ENCODE data around the gene CCDC73. TPM values are rescaled to one million over a fixed set of nuclear protein-coding genes. Genes with fewer than 3 reads are reported as not detected.

CCDC73 gene
- total RNA-seq, 1 donor from 2014 or later = not detected

DNA sequence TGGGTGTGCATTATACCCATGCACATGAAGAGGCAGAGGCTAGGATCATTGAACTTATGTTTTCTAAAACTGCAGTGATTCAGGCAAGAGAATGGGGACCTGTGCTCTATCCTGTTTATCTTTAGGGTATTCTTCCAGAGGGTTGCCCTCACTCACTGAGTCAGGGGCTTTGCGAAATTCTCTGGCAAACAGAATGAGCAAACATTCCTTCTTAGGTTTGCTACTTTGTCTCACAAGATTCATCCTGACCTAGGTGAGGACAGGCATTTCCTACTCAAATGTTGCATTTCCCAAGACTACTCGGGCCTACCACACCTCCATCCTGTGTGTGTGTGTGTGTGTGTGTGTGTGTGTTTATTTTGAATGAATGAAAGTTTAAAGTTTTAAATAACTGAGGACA lies 213.5 kb downstream of the CCDC73 start:
- Histone ChIP-seq H3K27ac (replicated peaks) (no peak overlapping the region), H3K9me3 (replicated peaks) (no peaks in the 10 kb centered on the region), H3K4me3 (no peak overlapping the region), H3K27me3 (ENCODE audit: low read depth) (peaks cover 14% of the 10 kb centered on the region), H3K36me3 (no peaks in the 10 kb centered on the region), H3K4me1 (peaks cover 26% of the 10 kb centered on the region)
- no peak for DNase-seq
- intact Hi-C loops (cut with micrococcal nuclease) = loop anchor here (10.0 kb wide), 1 partner anchor 314 kb away; the partner anchor contains the start of gene QSER1
- TF ChIP-seq, protein P1, sequence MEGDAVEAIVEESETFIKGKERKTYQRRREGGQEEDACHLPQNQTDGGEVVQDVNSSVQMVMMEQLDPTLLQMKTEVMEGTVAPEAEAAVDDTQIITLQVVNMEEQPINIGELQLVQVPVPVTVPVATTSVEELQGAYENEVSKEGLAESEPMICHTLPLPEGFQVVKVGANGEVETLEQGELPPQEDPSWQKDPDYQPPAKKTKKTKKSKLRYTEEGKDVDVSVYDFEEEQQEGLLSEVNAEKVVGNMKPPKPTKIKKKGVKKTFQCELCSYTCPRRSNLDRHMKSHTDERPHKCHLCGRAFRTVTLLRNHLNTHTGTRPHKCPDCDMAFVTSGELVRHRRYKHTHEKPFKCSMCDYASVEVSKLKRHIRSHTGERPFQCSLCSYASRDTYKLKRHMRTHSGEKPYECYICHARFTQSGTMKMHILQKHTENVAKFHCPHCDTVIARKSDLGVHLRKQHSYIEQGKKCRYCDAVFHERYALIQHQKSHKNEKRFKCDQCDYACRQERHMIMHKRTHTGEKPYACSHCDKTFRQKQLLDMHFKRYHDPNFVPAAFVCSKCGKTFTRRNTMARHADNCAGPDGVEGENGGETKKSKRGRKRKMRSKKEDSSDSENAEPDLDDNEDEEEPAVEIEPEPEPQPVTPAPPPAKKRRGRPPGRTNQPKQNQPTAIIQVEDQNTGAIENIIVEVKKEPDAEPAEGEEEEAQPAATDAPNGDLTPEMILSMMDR (IDR thresholded peaks at IDR 0.05; ENCODE audit: borderline replicate concordance) = no peak

DNA sequence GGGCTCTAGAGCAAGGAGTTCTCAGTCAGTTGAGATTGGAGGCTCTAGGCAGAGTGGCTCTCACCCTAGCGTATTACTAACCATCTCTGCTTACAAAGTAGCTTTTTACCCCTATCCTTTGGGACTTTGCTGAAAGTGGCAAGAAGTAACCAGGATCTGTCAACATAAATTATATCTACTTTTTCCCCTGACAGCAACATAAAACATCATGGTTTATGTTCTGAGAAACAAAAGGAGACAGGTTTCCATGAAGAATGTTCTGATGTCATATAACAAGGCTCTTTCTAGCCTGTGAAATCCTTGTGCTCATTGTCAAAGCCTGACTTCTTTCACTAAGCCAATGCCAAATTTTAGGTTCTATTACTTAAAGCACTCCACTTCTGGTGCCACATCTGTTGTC lies 218.0 kb downstream of the CCDC73 start:
- Histone ChIP-seq H3K4me3 (no peak overlapping the region), H3K4me1 (no peaks in the 10 kb centered on the region), H3K36me3 (no peaks in the 10 kb centered on the region), H3K27me3 (ENCODE audit: low read depth) (peaks cover 21% of the 10 kb centered on the region), H3K27ac (replicated peaks) (no peak overlapping the region), H3K9me3 (replicated peaks) (no peaks in the 10 kb centered on the region)
- DNase-seq = no peak
- TF ChIP-seq, protein P1 (IDR thresholded peaks at IDR 0.05; ENCODE audit: borderline replicate concordance) = no peak
- intact Hi-C loops (cut with micrococcal nuclease) = no loop called here

DNA sequence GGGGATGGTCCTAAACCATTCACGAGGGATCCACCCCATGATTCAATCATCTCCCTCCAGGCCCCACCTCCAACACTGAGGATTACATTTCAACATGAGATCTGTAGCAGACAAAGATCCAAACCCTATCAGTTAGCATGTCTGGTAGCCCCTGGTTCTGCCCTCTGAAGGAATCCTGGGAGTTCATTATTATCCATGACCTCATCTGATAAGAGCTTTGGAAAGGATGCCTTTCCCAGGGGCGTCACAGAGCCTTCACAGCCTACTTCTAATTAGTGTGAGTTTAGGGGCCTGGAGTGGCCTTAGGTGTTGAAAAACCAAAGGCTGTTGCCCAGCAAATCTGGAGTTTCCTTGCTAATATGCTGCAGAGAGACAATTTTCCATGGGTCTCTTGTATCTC lies 219.4 kb downstream of the CCDC73 start:
- DNase-seq = no peak
- Histone ChIP-seq H3K36me3 (no peaks in the 10 kb centered on the region), H3K9me3 (replicated peaks) (no peaks in the 10 kb centered on the region), H3K27me3 (ENCODE audit: low read depth) (peaks cover 28% of the 10 kb centered on the region), H3K4me3 (no peak overlapping the region), H3K4me1 (no peaks in the 10 kb centered on the region), H3K27ac (replicated peaks) (no peak overlapping the region)
- intact Hi-C loops (cut with micrococcal nuclease) = no loop called here
- TF ChIP-seq, protein P1 (IDR thresholded peaks at IDR 0.05; ENCODE audit: borderline replicate concordance) = no peak

DNA sequence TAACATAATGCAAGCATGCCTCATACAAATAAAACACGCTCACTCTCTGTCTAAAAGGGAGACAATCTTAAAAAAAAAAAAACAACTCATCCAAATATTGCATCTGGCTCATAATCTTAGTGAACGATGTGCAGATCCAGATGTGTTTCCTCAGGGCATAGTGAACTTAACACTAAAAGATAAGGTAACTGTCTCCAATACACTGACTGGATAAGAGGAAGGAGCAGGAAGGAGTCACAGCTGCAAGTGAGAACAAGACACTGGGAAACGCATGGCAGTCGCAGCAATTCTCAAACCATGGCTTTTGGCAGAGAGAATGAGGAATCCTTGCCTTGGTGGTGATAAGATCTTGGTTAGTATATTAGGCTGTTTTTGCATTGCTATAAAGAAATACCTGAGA lies 220.0 kb downstream of the CCDC73 start:
- no peaks in the 10 kb centered on the region for H3K36me3 ChIP-seq
- H3K4me1 ChIP-seq = no peaks in the 10 kb centered on the region
- H3K4me3 ChIP-seq = no peak overlapping the region
- TF ChIP-seq, protein P1 (IDR thresholded peaks at IDR 0.05; ENCODE audit: borderline replicate concordance) = no peak
- no peaks in the 10 kb centered on the region for H3K9me3 ChIP-seq (replicated peaks)
- DNase-seq = no peak
- peaks cover 28% of the 10 kb centered on the region for H3K27me3 ChIP-seq (ENCODE audit: low read depth)
- H3K27ac ChIP-seq (replicated peaks) = no peak overlapping the region
- intact Hi-C loops (cut with micrococcal nuclease) = no loop called here

DNA sequence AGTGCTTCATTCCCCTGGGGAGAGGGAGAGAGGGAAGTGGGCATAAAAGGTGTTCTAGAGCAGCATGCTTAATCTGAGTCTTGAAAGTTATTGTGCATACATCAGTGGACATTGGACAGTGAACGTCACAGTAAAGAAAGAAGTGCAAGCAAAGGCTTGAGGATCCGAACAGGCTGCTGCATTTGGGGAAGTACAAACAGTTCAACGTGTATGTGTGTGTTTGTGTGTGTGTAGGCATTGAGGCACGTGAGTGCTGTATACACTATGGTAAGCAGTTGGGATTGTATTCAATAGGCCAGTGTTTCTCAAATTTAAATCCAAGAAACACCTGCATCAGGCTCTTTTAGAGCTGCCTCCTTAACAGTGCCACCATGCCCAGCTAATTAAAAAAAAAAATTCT lies 221.2 kb downstream of the CCDC73 start:
- no peak overlapping the region for H3K4me3 ChIP-seq
- no peaks in the 10 kb centered on the region for H3K4me1 ChIP-seq
- no peak for DNase-seq
- no peaks in the 10 kb centered on the region for H3K9me3 ChIP-seq (replicated peaks)
- H3K36me3 ChIP-seq = no peaks in the 10 kb centered on the region
- intact Hi-C loops (cut with micrococcal nuclease) = no loop called here
- H3K27me3 ChIP-seq (ENCODE audit: low read depth) = peaks cover 25% of the 10 kb centered on the region
- no peak overlapping the region for H3K27ac ChIP-seq (replicated peaks)
- TF ChIP-seq, protein P1 (IDR thresholded peaks at IDR 0.05; ENCODE audit: borderline replicate concordance) = no peak

DNA sequence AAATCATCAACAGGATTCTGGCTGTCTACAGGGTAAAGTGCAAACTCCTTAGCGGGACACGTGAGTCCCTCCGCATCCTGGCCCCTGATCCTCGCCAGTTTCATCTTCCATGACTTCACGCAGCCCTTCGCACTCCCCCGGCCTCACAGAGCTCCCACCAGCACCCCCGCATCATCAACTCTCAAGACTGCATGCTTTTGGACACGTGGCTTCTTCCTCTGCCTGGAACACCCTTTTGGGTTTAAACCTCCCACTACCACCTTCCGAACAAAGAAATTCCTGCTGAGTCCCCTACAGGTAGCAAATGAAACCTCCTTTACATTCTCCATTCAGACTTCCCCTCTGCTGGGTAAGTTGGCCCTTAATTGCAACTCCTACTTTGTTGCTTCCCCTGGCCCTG lies 223.4 kb downstream of the CCDC73 start:
- Histone ChIP-seq H3K9me3 (replicated peaks) (no peaks in the 10 kb centered on the region), H3K4me3 (no peak overlapping the region), H3K27ac (replicated peaks) (no peak overlapping the region), H3K27me3 (ENCODE audit: low read depth) (peaks cover 13% of the 10 kb centered on the region), H3K36me3 (no peaks in the 10 kb centered on the region), H3K4me1 (no peaks in the 10 kb centered on the region)
- TF ChIP-seq, protein P1 (IDR thresholded peaks at IDR 0.05; ENCODE audit: borderline replicate concordance) = no peak
- no peak for DNase-seq
- intact Hi-C loops (cut with micrococcal nuclease) = no loop called here
